Stimulated activated CD4-positive, alpha-beta T cell treated with anti-CD3 and anti-CD28 coated beads, Interleukin-15, amount 100 ng/mL, for 48 hours (primary cell): ENCODE measurements around the gene BPTF.
A peak's percentile ranks its signal among the peaks of the same experiment; 100 is the strongest.
"Not testable (repeated sequence)": the region's sequence is repeated elsewhere in the genome, so short reads cannot be mapped to it uniquely, and the experiment has no call there.

Source experiments
- DNase-seq, 2 donors: peaks; one replicate each; pipeline ENCODE4 v3.0.0-alpha.2; 2020; ENCODE audit warnings: low read depth in 2 of 2

Gene BPTF

GRCh38 chr17:68004201-68004600 is 178.9 kb downstream of the BPTF start:
- DNase-seq = no peak

- DNase-seq = no peak
Measured at GRCh38 chr17:68006797-68007196, 181.5 kb downstream of the BPTF start.

GRCh38 chr17:68011199-68011665 is 185.9 kb downstream of the BPTF start:
- DNase-seq = peak; percentile 16 to 57

- no peak for DNase-seq
Measured at GRCh38 chr17:68013385-68013784, 188.1 kb downstream of the BPTF start.

- DNase-seq = no peak
Measured at GRCh38 chr17:68015081-68015723, 189.9 kb downstream of the BPTF start.

DNA sequence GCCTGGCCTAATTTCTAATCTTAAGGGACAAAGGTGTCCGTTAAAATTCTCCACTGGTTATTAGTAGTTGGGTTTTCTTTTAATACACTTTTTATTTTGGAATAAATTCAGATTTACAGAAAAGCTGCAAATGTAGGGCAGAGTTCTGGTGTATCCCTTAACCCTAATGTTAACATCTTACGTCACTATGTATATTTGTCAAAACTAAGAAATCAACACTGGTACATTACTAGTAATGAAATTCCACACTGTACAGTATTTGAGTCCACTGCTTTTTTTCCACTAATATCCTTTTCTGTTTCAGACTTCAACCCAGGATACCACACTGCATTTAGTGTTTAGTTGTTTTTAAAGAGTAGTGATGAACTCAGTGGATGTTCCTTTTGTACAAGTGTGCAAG is 191.5 kb downstream of the BPTF start:
- no peak for DNase-seq

DNA sequence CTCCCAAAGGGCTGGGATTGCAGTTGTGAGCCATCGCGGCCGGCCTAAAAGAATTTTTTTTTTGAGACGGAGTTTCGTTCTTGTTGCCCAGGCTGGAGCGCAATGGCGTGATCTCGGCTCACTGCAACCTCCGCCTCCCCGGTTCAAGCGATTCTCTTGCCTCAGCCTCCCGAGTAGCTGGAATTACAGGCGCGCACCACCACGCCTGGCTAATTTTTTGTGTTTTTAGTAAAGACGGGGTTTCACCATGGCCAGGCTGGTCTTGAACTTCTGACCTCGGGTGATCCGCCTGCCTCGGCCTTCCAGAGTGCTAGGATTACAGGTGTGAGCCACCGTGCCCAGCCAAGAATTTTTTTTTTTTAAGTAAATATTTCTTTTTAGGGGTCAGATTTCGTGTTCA is 193.2 kb downstream of the BPTF start:
- DNase-seq = not testable (repeated sequence)

DNA sequence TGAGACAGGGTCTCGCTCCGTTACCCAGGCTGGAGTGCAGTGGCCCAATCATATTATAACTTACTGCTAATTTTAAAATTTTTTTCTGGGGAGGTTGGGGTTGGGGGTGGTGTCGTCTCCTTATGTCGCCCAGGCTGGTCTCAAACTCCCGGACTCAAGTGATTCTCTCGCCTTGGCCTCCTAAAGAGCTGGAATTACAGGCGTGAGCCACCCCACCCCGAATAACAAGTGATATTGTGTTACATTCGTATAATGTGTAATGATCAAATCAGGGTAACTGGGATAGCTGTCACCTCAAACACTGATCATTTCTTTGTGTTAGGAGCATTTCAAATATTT is 194.0 kb downstream of the BPTF start:
- no peak for DNase-seq

GRCh38 chr17:68019675-68020408 is 194.5 kb downstream of the BPTF start:
- peak; percentile 96 to 97 for DNase-seq

DNA sequence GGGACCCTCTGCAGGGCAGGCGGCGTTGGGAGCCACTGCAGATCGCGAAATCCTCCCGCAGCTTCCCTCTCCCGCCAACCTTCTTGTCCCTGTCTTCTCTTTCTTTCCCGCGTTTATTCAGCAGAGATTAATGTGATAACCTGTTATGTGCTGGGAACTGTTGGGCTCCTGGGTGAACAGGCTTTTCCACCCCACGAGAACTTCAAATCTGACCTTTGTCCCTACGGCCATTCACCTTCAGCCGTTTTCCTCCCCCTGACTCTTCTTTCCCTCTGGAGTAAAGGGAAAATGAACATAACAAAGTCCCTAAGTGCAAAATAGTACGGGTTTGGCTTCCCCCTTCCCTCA is 195.1 kb downstream of the BPTF start:
- no peak for DNase-seq

DNA sequence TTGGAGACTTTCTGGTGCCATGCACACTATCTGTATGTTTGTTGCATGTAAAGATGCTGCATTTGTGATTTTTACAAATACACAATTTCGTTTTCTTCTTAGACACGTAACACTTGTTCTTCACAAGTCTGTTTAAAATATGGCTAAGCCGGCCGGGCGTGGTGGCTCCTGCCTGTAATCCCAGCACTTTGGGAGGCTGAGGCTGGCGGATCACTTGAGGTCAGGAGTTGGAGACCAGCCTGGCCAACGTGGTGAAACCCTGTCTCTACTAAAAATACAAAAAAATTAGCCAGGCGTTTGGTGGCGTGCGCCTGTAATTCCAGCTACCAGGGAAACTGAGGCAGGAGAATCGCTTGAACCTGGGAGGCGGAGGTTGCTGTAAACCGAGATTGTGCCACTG is 195.5 kb downstream of the BPTF start:
- DNase-seq = not testable (repeated sequence)

DNA sequence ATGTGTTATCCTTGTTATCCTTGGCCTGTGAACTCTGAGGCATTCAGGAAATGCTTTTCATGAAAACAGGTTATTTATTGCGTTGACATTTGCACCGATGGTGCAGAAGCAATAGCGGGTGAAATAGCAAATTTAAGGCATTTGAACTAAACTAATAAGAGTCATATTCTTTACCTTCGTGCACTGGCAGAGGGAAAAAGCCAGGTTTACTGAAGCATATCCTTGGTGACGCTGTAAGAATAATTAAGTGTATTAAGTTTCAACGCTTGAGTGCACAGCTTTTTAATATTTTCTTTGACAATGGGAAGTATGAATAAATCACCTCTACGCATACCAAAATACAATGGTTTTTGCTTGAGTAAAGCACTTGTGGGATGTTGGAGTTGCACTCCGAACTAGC is 196.7 kb downstream of the BPTF start:
- no peak for DNase-seq

DNA sequence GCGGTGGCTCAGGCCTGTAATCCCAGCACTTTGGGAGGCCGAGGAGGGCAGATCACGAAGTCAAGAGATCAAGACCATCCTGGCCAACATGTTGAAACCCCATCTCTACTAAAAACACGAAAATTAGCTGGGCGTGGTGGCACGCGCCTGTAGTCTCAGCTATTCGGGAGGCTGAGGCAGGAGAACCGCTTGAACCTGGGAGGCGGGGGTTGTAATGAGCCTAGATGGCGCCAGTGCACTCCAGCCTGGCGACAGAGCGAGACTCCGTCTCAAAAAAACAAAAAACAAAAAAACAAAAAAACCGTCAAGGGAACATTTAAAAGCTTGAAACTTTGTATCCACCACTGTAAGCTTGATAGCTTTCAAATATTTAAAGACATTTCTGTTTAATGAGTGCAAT is 197.2 kb downstream of the BPTF start:
- DNase-seq = not testable (repeated sequence)

DNA sequence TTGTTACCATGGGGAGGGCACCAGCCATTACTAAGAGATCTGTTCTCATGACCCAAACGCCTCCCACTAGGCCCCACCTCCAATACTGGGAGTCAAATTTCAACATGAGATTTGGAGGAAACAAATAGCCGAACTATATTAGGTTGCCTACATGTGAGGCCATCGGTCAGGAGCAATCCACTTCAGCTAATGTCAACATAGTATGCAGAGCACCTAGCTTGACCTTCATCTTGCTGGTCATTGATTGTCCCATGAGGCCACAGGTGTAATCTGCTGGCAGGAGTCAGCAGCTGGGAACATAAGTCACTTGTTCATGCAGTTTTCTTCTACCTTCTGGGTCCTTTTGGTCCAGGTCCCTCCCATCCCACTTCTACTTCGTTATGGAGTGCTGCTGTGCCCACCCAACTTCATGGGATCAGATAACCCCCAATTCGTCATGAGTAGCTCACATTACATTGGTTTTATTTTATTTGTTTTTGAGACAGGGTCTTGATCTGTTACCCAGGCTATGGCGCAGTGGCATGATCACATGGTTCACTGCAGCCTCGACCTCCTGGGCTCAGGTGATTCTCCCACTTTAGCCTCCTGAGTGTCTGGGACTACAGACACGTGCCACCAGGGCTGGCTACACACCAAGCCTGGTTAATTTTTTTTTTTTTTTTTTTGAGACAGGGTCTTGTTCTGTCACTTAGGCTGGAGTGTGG is 204.4 kb downstream of the BPTF start:
- no peak for DNase-seq
